Fibroblast of pulmonary artery (primary cell): ENCODE measurements around the gene MYPOP.

ENCODE experiments used
- DNase-seq: peaks from one replicate; pipeline ENCODE4 v3.0.0-alpha.2; 2010; ENCODE audit warnings: low read depth
- H3K4me3 ChIP-seq: replicated peaks from 2 replicates; pipeline ENCODE4 v1.5.1; 2011; ENCODE audit warnings: low read depth, mild to moderate bottlenecking, control low read depth, low read length, moderate library complexity
- CTCF ChIP-seq: IDR thresholded peaks from 2 replicates; pipeline ENCODE4 v1.5.1; 2011; ENCODE audit warnings: mild to moderate bottlenecking, control low read depth, low read length, inconsistent platforms; ENCODE audit errors: missing control alignments

Gene MYPOP

GRCh38 chr19:45901912-45902650, at the start of gene MYPOP:
Gene MYPOP (minus strand): TSS chr19:45902613. CDS start chr19:45901773, 840 bp downstream.
- peak within 1 kb of the TSS; percentile 71 for H3K4me3 ChIP-seq
- no peak for TF ChIP-seq CTCF
- DNase-seq: no peak

DNA sequence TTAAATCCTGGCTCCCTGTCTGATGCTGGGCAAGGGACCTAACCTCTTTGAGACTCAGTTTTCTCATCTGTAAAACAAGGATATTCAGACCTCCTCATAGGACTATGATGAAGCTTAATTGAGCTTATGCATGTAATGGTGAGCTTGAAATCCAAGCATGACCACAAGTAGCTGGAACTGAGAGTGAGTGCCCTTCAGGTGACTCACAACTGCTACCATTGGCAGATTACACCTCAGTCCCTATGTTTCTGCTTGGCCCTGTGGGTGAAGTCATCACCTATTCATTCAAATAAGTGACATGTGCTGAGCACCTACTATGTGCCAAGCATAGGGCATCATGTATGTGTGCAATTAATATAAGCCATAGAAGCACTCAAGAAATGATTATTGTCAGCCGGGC, 45.5 kb upstream of the MYPOP start:
- H3K4me3 ChIP-seq: no peak overlapping the region
- TF ChIP-seq CTCF: no peak
- no peak for DNase-seq

GRCh38 chr19:45940515-45940805, 38.0 kb upstream of the MYPOP start:
- no peak for DNase-seq
- H3K4me3 ChIP-seq: no peak overlapping the region
- no peak for TF ChIP-seq CTCF

- DNase-seq: no peak
- H3K4me3 ChIP-seq: no peak overlapping the region
- TF ChIP-seq CTCF: no peak
Observed at GRCh38 chr19:45939792-45940514, 37.5 kb upstream of the MYPOP start.

- no peak for DNase-seq
- H3K4me3 ChIP-seq: no peak overlapping the region
- TF ChIP-seq CTCF: no peak
Observed at GRCh38 chr19:45938733-45939319, 36.4 kb upstream of the MYPOP start.

DNA sequence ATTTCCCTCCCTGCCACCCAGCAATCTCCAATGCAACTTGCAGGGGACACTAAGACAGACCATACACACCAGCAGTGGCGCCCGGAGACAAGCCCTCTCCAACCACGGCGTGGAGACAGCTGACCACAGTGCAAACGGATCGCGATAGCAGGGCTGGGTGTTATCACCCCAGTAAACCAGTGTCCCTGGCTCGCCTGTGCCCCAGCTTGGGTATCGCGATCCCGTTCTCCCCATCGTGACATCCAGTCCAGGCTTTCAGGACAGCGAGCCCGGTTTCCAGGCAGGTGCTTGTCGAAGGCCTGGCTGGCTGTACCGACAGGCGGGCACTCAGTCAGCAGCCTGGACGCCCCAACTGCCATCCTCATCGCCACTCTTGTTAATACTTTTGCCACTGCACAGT, 32.9 kb upstream of the MYPOP start:
- DNase-seq: no peak
- no peak for TF ChIP-seq CTCF
- H3K4me3 ChIP-seq: no peak overlapping the region
